ENCODE data around the gene SORBS2. TPM values are rescaled to one million over a fixed set of nuclear protein-coding genes. Genes with fewer than 3 reads are reported as not detected.

The SORBS2 gene
- total and polyA plus RNA-seq, 2 donors (not counting 1 experiment from before 2014, with no cell fraction given): 0.25 to 0.89 TPM

- Histone ChIP-seq H3K9ac (ENCODE audit: low read length) (no peak overlapping the region), H2AFZ (ENCODE audit: insufficient read depth, low read depth, low read length, poor library complexity, severe bottlenecking) (no peak overlapping the region), H3K27ac (ENCODE audit: low read length in 2 of 2) (no peak overlapping the region), H3K4me2 (replicated peaks; ENCODE audit: low read depth, low read length, poor library complexity, severe bottlenecking) (no peak overlapping the region), H3K27me3 (replicated peaks in 1 of 4; ENCODE audit: control extremely low read depth in 1 of 4, control insufficient read depth in 3 of 4, insufficient read depth in 4 of 4, low read length in 3 of 4) (no peaks in the 10 kb centered on the region), H3K36me3 (replicated peaks in 1 of 2; ENCODE audit: control extremely low read depth in 1 of 2, control insufficient read depth in 1 of 2, extremely low read depth in 1 of 2, insufficient read depth in 2 of 2, low read length in 1 of 2) (no peaks in the 10 kb centered on the region), H3K4me1 (ENCODE audit: control insufficient read depth in 2 of 2, insufficient read depth in 2 of 2, low read length in 2 of 2) (no peaks in the 10 kb centered on the region), H3K9me3 (ENCODE audit: control extremely low read depth in 1 of 3, control insufficient read depth in 2 of 3, insufficient read depth in 1 of 3, low read length in 2 of 3) (peaks cover 0 to 4% (median 0%) of the 10 kb centered on the region in 3 donors), H3K4me3 (ENCODE audit: control extremely low read depth in 1 of 5, extremely low read depth in 1 of 5, insufficient read depth in 1 of 5, low read depth in 2 of 5, low read length in 4 of 5) (no peak overlapping the region), H3K79me2 (ENCODE audit: control insufficient read depth, insufficient read depth, low read length) (no peaks in the 10 kb centered on the region), H4K20me1 (ENCODE audit: control insufficient read depth, insufficient read depth, low read length, poor library complexity, severe bottlenecking) (no peaks in the 10 kb centered on the region)
- H3K4me1 Mint-ChIP-seq: no peaks in the 10 kb centered on the region
- CTCF ChIA-PET: no interaction called here
- intact Hi-C loops (cut with micrococcal nuclease): no loop called here
- WGBS (ENCODE audit: insufficient coverage): 98% methylated on average over 4 of the region's 4 CpGs
- no peak overlapping the region for H3K4me3 Mint-ChIP-seq
- TF ChIP-seq CTCF (IDR thresholded peaks at IDR 0.05): no peak
- TF ChIP-seq EZH2 (IDR thresholded peaks at IDR 0.05; ENCODE audit: borderline replicate concordance, insufficient read depth, low read depth, low read length, poor library complexity, severe bottlenecking): no peak
- ATAC-seq (ENCODE audit: low read depth) (no peak), DNase-seq (no peak)
- POLR2A ChIA-PET: no interaction called here
- H3K27me3 Mint-ChIP-seq: peaks cover 9% of the 10 kb centered on the region
- H3K9me3 Mint-ChIP-seq (ENCODE audit: insufficient read depth): no peaks in the 10 kb centered on the region
- no peak overlapping the region for H3K27ac Mint-ChIP-seq
Observed at GRCh38 chr4:185793716-185794115, 18.3 kb downstream of the SORBS2 start.

- H3K27me3 Mint-ChIP-seq: peaks cover 9% of the 10 kb centered on the region
- no peaks in the 10 kb centered on the region for H3K9me3 Mint-ChIP-seq (ENCODE audit: insufficient read depth)
- no peaks in the 10 kb centered on the region for H3K4me1 Mint-ChIP-seq
- Histone ChIP-seq H3K27ac (ENCODE audit: low read length in 2 of 2) (no peak overlapping the region), H4K20me1 (ENCODE audit: control insufficient read depth, insufficient read depth, low read length, poor library complexity, severe bottlenecking) (no peaks in the 10 kb centered on the region), H3K4me1 (ENCODE audit: control insufficient read depth in 2 of 2, insufficient read depth in 2 of 2, low read length in 2 of 2) (no peaks in the 10 kb centered on the region), H3K4me3 (ENCODE audit: control extremely low read depth in 1 of 5, extremely low read depth in 1 of 5, insufficient read depth in 1 of 5, low read depth in 2 of 5, low read length in 4 of 5) (no peak overlapping the region), H3K36me3 (replicated peaks in 1 of 2; ENCODE audit: control extremely low read depth in 1 of 2, control insufficient read depth in 1 of 2, extremely low read depth in 1 of 2, insufficient read depth in 2 of 2, low read length in 1 of 2) (no peaks in the 10 kb centered on the region), H3K9ac (ENCODE audit: low read length) (no peak overlapping the region), H3K27me3 (replicated peaks in 1 of 4; ENCODE audit: control extremely low read depth in 1 of 4, control insufficient read depth in 3 of 4, insufficient read depth in 4 of 4, low read length in 3 of 4) (no peaks in the 10 kb centered on the region), H3K79me2 (ENCODE audit: control insufficient read depth, insufficient read depth, low read length) (no peaks in the 10 kb centered on the region), H3K9me3 (ENCODE audit: control extremely low read depth in 1 of 3, control insufficient read depth in 2 of 3, insufficient read depth in 1 of 3, low read length in 2 of 3) (peaks cover 0 to 4% (median 0%) of the 10 kb centered on the region in 3 donors), H2AFZ (ENCODE audit: insufficient read depth, low read depth, low read length, poor library complexity, severe bottlenecking) (no peak overlapping the region), H3K4me2 (replicated peaks; ENCODE audit: low read depth, low read length, poor library complexity, severe bottlenecking) (no peak overlapping the region)
- TF ChIP-seq CTCF (IDR thresholded peaks at IDR 0.05) (no peak), EZH2 (IDR thresholded peaks at IDR 0.05; ENCODE audit: borderline replicate concordance, insufficient read depth, low read depth, low read length, poor library complexity, severe bottlenecking) (no peak)
- DNase-seq (no peak), ATAC-seq (ENCODE audit: low read depth) (no peak)
- H3K4me3 Mint-ChIP-seq: no peak overlapping the region
- no peak overlapping the region for H3K27ac Mint-ChIP-seq
- ChIA-PET POLR2A (no interaction called here), CTCF (no interaction called here)
- no CpG with 5 or more reads among the region's 2 CpGs for WGBS (ENCODE audit: insufficient coverage)
- intact Hi-C loops (cut with micrococcal nuclease): no loop called here
Observed at GRCh38 chr4:185793116-185793485, 18.9 kb downstream of the SORBS2 start.
